ENCODE measurements around the gene DAGLA.

Gene DAGLA

GRCh38 chr11:61735391-61735790, 55.2 kb downstream of the DAGLA start:
- no peak for DNase-seq
- no peaks in the 10 kb centered on the region for H3K9me3 ChIP-seq
- H3K4me1 ChIP-seq = peaks cover 4% of the 10 kb centered on the region
- no peaks in the 10 kb centered on the region for H3K27me3 ChIP-seq
- H3K4me3 ChIP-seq (ENCODE audit: low read depth, low read length) = no peak overlapping the region
- H3K36me3 ChIP-seq = no peaks in the 10 kb centered on the region
- no peak for TF ChIP-seq CTCF (IDR thresholded peaks at IDR 0.05; ENCODE audit: low read depth, low read length)

DNA sequence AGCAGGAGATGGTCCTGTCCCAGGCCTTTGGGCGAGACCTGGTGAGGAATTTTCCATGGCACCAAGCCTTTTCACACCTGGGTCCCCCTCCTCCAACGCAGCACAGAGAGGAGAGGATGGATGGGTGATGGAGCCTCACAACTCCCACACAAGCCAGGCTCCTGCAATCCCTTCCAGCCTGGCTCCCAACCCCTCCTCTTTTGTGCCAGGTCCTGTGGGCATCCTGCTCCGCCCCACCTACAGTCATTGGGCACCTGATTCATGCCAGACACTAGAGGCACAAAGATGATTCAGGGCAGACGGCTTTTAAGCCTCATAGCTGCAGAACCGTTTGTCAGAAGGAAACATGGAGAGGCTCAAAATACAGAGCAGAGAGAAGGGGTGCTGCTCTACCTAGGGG, 56.1 kb downstream of the DAGLA start:
- Histone ChIP-seq H3K36me3 (no peaks in the 10 kb centered on the region), H3K4me3 (ENCODE audit: low read depth, low read length) (no peak overlapping the region), H3K4me1 (peaks cover 4% of the 10 kb centered on the region), H3K9me3 (no peaks in the 10 kb centered on the region), H3K27me3 (no peaks in the 10 kb centered on the region)
- no peak for DNase-seq
- no peak for TF ChIP-seq CTCF (IDR thresholded peaks at IDR 0.05; ENCODE audit: low read depth, low read length)

GRCh38 chr11:61737131-61737530, 56.9 kb downstream of the DAGLA start:
- TF ChIP-seq CTCF (IDR thresholded peaks at IDR 0.05; ENCODE audit: low read depth, low read length) = no peak
- Histone ChIP-seq H3K27me3 (no peaks in the 10 kb centered on the region), H3K36me3 (no peaks in the 10 kb centered on the region), H3K4me3 (ENCODE audit: low read depth, low read length) (no peak overlapping the region), H3K4me1 (peaks cover 4% of the 10 kb centered on the region), H3K9me3 (no peaks in the 10 kb centered on the region)
- DNase-seq = no peak

DNA sequence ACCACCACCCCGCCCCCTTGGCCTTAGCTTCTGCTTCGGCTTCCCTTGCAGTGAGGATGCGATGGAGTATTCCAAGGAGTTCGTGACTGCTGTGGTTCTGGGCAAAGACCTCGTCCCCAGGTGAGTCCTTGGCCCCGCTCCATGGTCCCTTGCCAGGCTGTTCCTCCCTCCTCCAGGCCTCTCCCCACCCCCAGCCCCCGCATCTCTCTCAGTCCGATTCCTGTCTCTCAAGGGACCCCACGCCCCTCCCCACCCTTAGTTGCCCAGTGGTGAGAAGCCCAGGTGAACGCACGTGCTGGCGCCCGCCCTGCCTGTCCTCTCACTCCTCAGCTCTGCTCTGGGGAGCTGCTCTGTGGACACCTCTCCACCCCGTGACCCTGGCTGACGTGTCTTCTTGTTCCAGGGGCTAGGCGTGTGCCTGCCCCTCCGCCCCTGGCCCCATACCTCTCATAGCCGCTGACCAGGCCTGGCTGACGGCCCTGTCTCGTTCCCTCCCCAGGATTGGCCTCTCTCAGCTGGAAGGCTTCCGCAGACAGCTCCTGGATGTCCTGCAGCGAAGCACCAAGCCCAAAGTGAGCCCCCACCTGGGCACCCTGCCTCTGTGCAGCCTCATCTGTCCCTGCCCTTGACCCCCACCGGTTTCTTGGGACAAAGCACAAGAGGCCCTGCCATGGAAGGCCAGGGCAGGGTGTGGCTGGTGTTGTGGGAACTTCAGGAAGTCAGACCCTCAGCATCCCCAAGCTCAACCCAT, 57.6 kb downstream of the DAGLA start:
- no peak for TF ChIP-seq CTCF (IDR thresholded peaks at IDR 0.05; ENCODE audit: low read depth, low read length)
- H3K4me1 ChIP-seq = peaks cover 4% of the 10 kb centered on the region
- no peaks in the 10 kb centered on the region for H3K27me3 ChIP-seq
- H3K36me3 ChIP-seq = no peaks in the 10 kb centered on the region
- no peak for DNase-seq
- no peak overlapping the region for H3K4me3 ChIP-seq (ENCODE audit: low read depth, low read length)
- no peaks in the 10 kb centered on the region for H3K9me3 ChIP-seq

DNA sequence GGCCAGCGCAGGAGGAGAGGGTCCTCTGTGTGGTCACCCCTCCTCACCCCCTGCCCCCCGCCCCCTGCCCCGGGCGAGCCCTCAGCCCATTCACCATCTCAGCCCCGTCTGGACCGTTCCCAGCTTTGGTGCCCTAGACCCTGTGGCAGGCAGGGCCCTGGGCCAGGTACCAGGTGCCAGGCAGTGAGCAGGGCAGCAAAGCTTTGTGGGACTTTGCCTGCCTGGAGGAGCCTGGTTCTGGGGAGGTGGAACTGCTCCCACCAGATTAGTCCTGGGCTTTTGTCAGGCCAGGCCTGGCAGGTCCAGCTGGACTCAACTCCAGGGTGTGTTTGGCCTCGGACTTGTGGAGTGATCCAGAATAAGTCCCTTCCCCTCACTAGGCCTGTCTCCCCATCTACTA, 58.6 kb downstream of the DAGLA start:
- H3K4me3 ChIP-seq (ENCODE audit: low read depth, low read length) = no peak overlapping the region
- no peaks in the 10 kb centered on the region for H3K36me3 ChIP-seq
- H3K4me1 ChIP-seq = no peaks in the 10 kb centered on the region
- TF ChIP-seq CTCF (IDR thresholded peaks at IDR 0.05; ENCODE audit: low read depth, low read length) = no peak
- H3K27me3 ChIP-seq = no peaks in the 10 kb centered on the region
- H3K9me3 ChIP-seq = no peaks in the 10 kb centered on the region
- no peak for DNase-seq

DNA sequence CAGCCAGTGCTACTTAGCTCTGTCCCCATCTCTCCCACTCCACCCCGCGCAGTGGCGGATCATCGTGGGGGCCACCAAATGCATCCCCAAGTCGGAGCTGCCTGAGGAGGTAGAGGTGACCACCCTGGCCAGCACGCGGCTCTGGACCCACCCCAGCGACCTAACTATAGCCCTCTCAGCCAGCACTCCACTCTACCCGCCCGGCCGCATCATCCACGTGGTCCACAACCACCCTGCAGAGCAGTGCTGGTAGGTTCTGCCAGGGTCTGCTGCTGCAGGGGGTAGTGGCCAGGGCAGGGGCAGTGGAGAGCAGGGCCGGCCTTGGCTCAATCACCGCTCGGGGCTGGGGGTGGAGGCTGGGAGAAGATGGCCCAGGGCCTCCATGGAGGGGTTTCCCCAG, 59.2 kb downstream of the DAGLA start:
- Histone ChIP-seq H3K27me3 (no peaks in the 10 kb centered on the region), H3K36me3 (no peaks in the 10 kb centered on the region), H3K4me1 (no peaks in the 10 kb centered on the region), H3K4me3 (ENCODE audit: low read depth, low read length) (no peak overlapping the region), H3K9me3 (no peaks in the 10 kb centered on the region)
- no peak for DNase-seq
- TF ChIP-seq CTCF (IDR thresholded peaks at IDR 0.05; ENCODE audit: low read depth, low read length) = no peak
